HepG2 (cell line): ENCODE measurements around the gene MTO1. TPM values are rescaled to one million over a fixed set of nuclear protein-coding genes. Genes with fewer than 3 reads are reported as not detected.

ENCODE experiments used
- ARID5B ChIP-seq: IDR thresholded peaks from 2 replicates; pipeline ENCODE4 v1.4.0; 2020; ENCODE audit warnings: mild to moderate bottlenecking, missing genetic modification reagents
- ATRX ChIP-seq: sonication (generic); formaldehyde crosslinking; IDR thresholded peaks from 2 replicates; pipeline ENCODE4 v1.4.0; 2020; ENCODE audit warnings: missing genetic modification reagents, borderline replicate concordance
- CHD2 ChIP-seq: IDR thresholded peaks from 2 replicates; pipeline ENCODE4 v1.6.1; 2011; ENCODE audit warnings: low read depth, low read length, improper control_type of control experiment
- HDAC1 ChIP-seq: sonication (generic); formaldehyde crosslinking; IDR thresholded peaks from 2 replicates; pipeline ENCODE4 v1.5.1; 2020; ENCODE audit warnings: mild to moderate bottlenecking, missing genetic modification reagents
- HOXA3 ChIP-seq: sonication (generic); formaldehyde crosslinking; IDR thresholded peaks from 2 replicates; pipeline ENCODE4 v1.5.0; 2020; ENCODE audit warnings: missing genetic modification reagents
- IKZF4 ChIP-seq: sonication (generic); formaldehyde crosslinking; IDR thresholded peaks from 2 replicates; pipeline ENCODE4 v1.5.1; 2020; ENCODE audit warnings: borderline replicate concordance, mild to moderate bottlenecking, low read depth, missing genetic modification reagents; ENCODE audit errors: not compliant biosample characterization
- JARID2 ChIP-seq: sonication (generic); formaldehyde crosslinking; IDR thresholded peaks from 2 replicates; pipeline ENCODE4 v1.8.1; 2023; ENCODE audit warnings: missing genetic modification reagents, inconsistent platforms; ENCODE audit not compliant: insufficient replicate concordance
- MYNN ChIP-seq: sonication (generic); formaldehyde crosslinking; IDR thresholded peaks from 2 replicates; pipeline ENCODE4 v1.4.0; 2020; ENCODE audit warnings: mild to moderate bottlenecking, low read depth, missing genetic modification reagents
- PHF21A ChIP-seq: sonication (generic); formaldehyde crosslinking; IDR thresholded peaks from 2 replicates; pipeline ENCODE4 v1.5.0; 2020; ENCODE audit warnings: mild to moderate bottlenecking, missing genetic modification reagents
- PLSCR1 ChIP-seq: sonication (generic); formaldehyde crosslinking; IDR thresholded peaks from 2 replicates; pipeline ENCODE4 v1.5.0; 2020; ENCODE audit warnings: missing genetic modification reagents, mild to moderate bottlenecking, borderline replicate concordance
- RFXAP ChIP-seq: sonication (generic); formaldehyde crosslinking; IDR thresholded peaks from 2 replicates; pipeline ENCODE4 v1.4.0; 2020; ENCODE audit warnings: missing genetic modification reagents, borderline replicate concordance
- SATB2 ChIP-seq: sonication (generic); formaldehyde crosslinking; IDR thresholded peaks from 2 replicates; pipeline ENCODE4 v1.5.0; 2020; ENCODE audit warnings: missing genetic modification reagents
- TGIF2 ChIP-seq: IDR thresholded peaks from 2 replicates; pipeline ENCODE4 v1.6.1; 2016; ENCODE audit warnings: control low read depth, missing compliant biosample characterization
- ZBTB37 ChIP-seq: sonication (generic); formaldehyde crosslinking; IDR thresholded peaks from 2 replicates; pipeline ENCODE4 v1.4.0; 2020; ENCODE audit warnings: mild to moderate bottlenecking, missing genetic modification reagents
- ZBTB8A ChIP-seq: sonication (generic); formaldehyde crosslinking; IDR thresholded peaks from 2 replicates; pipeline ENCODE4 v1.4.0; 2020; ENCODE audit warnings: mild to moderate bottlenecking, low read depth, missing genetic modification reagents, borderline replicate concordance
- ZNF138 ChIP-seq: sonication (generic); formaldehyde crosslinking; IDR thresholded peaks from 2 replicates; pipeline ENCODE4 v1.5.0; 2020; ENCODE audit warnings: mild to moderate bottlenecking, low read depth, missing genetic modification reagents
- ZNF224 ChIP-seq: sonication (generic); formaldehyde crosslinking; IDR thresholded peaks from 2 replicates; pipeline ENCODE4 v1.5.0; 2020; ENCODE audit warnings: mild to moderate bottlenecking, missing genetic modification reagents
- ZNF276 ChIP-seq: sonication (generic); formaldehyde crosslinking; IDR thresholded peaks from 2 replicates; pipeline ENCODE4 v1.4.0; 2020; ENCODE audit warnings: mild to moderate bottlenecking, low read depth, missing genetic modification reagents
- ZNF282 ChIP-seq: fragments of 450-650 bp; IDR thresholded peaks from 2 replicates; pipeline ENCODE4 v1.6.1; 2018; ENCODE audit not compliant: partially characterized antibody
- ZNF713 ChIP-seq: sonication (generic); formaldehyde crosslinking; IDR thresholded peaks from 2 replicates; pipeline ENCODE4 v1.4.0; 2020; ENCODE audit warnings: mild to moderate bottlenecking, missing genetic modification reagents
- ZNF75D ChIP-seq: sonication (generic); formaldehyde crosslinking; IDR thresholded peaks from 2 replicates; pipeline ENCODE4 v1.8.1; 2023; ENCODE audit warnings: missing genetic modification reagents, mild to moderate bottlenecking, borderline replicate concordance
- ZNF883 ChIP-seq: sonication (generic); formaldehyde crosslinking; IDR thresholded peaks from 2 replicates; pipeline ENCODE4 v1.5.1; 2020; ENCODE audit warnings: mild to moderate bottlenecking, missing genetic modification reagents; ENCODE audit errors: not compliant biosample characterization
- polyA plus RNA-seq, 8 experiments: library from polyadenylated mRNA; depleted of rRNA in 3 of 8; stranded (reverse) in 7 of 8; unstranded in 1 of 8; fragments of >200 nt; fragmentation: Illumina TruSeq in 4 of 8; extraction: Trizol in 4 of 8; gene quantifications; 2 replicates each; pipeline versions ENCODE4 v1.2.1 to v1.2.3, GENCODE V29; 2011 to 2016; ENCODE audit warnings: low read depth in 4 of 8, missing spikeins in 1 of 8, mixed read lengths in 1 of 8; ENCODE audit not compliant: insufficient read depth in 1 of 8
- total RNA-seq, 5 experiments: library from RNA; depleted of rRNA; stranded (reverse); fragments of >200 nt; fragmentation: Illumina TruSeq; extraction: Trizol; gene quantifications; 2 replicates each; pipeline ENCODE4 v1.2.3, GENCODE V29; 2016; ENCODE audit warnings: low read depth in 1 of 5

MTO1 gene
- total and polyA plus RNA-seq, 2 of the 13 experiments (the other 11 are each of a cell fraction or from before 2014, with no cell fraction given), result 21.1 to 45.3 TPM

GRCh38 chr6:73521351-73521985 is 59.9 kb downstream of the MTO1 start (continued):
- no peak for TF ChIP-seq IKZF4 (CRISPR knock-in tag)
- no peak for TF ChIP-seq ZNF713 (CRISPR knock-in tag)
- no peak for TF ChIP-seq ZNF138 (CRISPR knock-in tag)
- no peak for TF ChIP-seq ZNF282
- TF ChIP-seq ATRX, result no peak
- no peak for TF ChIP-seq MYNN (CRISPR knock-in tag)
- no peak for TF ChIP-seq ZNF276 (CRISPR knock-in tag)
- no peak for TF ChIP-seq SATB2 (CRISPR knock-in tag)
- TF ChIP-seq TGIF2 (CRISPR knock-in tag), result no peak
- no peak; the same call in 1 of the 2 replicates for TF ChIP-seq HDAC1
- no peak for TF ChIP-seq ZBTB37
- TF ChIP-seq ZNF75D (CRISPR knock-in tag), result no peak
- TF ChIP-seq PLSCR1 (CRISPR knock-in tag), result 0 out of 2 replicates have a peak, but pooled peaks have one; percentile 14
- no peak for TF ChIP-seq ZNF224 (CRISPR knock-in tag)
- TF ChIP-seq JARID2, result no peak
- 0 out of 2 replicates have a peak, but pooled peaks have one; percentile 2 for TF ChIP-seq RFXAP (CRISPR knock-in tag)
- TF ChIP-seq ZBTB8A (CRISPR knock-in tag), result 0 out of 2 replicates have a peak, but pooled peaks have one; percentile 54
- peak; percentile 26 for TF ChIP-seq ZNF883 (CRISPR knock-in tag)
- TF ChIP-seq ARID5B (CRISPR knock-in tag), result no peak
- no peak; the same call in 1 of the 2 replicates for TF ChIP-seq PHF21A (CRISPR knock-in tag)
- no peak; the same call in 1 of the 2 replicates for TF ChIP-seq HOXA3
- no peak for TF ChIP-seq CHD2
